ENCODE measurements around the gene CCDC124.
"Not testable (repeated sequence)": the region's sequence is repeated elsewhere in the genome, so short reads cannot be mapped to it uniquely, and the experiment has no call there.

The CCDC124 gene, protein sequence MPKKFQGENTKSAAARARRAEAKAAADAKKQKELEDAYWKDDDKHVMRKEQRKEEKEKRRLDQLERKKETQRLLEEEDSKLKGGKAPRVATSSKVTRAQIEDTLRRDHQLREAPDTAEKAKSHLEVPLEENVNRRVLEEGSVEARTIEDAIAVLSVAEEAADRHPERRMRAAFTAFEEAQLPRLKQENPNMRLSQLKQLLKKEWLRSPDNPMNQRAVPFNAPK

DNA sequence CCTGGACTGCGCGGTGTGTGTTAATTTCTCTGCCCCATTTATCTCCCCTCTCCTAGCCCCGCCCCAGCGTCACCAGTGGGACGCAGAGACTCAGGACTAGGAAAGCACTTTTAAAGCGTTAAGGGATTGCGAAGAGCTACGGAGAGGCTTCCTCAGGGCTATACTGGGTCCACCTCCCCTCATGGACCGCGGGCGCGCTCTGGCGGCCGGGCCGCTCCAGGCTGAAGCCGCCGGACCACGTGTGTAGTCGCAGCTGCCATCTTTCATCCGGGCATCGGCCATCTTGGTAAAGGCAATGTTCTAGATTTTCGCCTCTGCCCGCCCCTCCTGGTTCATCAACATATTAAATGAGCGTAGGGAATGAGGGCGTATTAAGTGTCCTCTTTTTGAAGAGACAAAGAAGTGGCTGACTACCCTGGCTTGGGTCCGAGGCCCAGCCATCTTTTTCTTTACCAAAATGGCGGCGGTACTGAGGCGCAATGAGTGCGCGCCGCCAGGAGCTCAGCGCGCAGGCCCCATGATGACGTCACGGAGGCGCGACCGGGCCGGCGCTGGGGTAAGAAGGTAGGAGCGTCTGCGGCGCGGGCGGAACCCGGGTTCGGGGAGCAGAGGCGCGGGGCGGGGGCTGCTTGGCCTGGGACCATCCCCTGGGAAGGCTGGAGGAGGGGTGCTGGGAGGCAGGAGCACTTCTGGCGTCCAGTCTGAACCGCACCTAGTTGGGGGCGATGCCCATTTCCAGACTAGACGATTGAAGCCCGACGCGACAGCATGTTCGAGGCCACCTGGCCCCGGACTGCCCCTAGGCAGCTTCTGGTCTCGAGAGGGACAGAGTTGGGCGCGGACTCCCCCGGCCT is at the start of gene CCDC124:
Gene CCDC124, plus strand, starts transcription at position 531 of the 854 bp plus-strand sequence. CDS start 3,406 bp downstream, outside the sequence.
- peak; percentile 84 for DNase-seq (ENCODE audit: low read depth)

DNA sequence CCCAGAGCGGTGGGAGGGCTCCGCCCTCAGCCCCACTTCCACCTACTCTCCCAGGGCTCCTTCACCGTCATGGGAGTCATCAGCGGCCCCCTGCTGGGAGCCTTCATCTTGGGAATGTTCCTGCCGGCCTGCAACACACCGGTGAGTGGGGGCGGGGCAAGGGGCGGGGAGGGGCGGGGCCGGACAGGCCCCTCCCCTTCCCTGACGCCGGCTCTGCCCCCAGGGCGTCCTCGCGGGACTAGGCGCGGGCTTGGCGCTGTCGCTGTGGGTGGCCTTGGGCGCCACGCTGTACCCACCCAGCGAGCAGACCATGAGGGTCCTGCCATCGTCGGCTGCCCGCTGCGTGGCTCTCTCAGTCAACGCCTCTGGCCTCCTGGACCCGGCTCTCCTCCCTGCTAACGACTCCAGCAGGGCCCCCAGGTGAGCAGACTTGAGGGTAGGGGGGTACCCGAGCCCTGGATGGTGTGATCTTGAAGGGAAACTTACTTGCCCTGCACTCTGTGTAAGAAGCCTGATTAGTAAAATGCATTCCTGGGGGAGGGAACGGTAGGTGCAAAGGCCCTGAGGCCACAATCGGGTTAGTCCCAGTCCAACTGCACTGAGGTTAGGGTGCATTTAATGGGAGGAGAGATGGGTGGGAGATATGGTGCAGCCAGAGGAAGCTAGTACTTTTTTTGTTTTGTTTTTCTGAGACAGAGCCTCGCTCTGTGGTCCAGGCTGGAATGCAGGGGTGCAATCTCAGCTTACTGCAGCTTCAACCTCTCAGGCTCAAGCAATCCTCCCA is 49.0 kb upstream of the CCDC124 start:
- DNase-seq (ENCODE audit: low read depth) = no peak

DNA sequence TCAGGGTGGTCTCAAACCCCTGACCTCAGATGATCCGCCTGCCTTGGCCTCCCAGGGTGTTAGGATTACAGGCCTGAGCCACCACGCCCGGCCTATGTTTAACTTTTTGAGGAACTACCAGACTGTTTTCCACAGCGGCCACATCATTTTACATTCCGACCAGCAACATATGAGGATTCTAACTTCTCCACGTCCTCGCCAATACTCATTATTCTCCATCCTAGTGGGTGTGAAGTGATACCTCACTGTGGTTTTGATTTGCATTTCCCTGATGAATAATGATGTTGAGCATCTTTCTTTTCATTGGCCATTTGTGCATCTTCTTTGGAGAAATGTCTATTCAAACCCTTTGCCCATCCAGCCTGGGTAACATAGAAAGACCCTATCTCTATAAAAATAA is 46.3 kb upstream of the CCDC124 start:
- no peak for DNase-seq (ENCODE audit: low read depth)

DNA sequence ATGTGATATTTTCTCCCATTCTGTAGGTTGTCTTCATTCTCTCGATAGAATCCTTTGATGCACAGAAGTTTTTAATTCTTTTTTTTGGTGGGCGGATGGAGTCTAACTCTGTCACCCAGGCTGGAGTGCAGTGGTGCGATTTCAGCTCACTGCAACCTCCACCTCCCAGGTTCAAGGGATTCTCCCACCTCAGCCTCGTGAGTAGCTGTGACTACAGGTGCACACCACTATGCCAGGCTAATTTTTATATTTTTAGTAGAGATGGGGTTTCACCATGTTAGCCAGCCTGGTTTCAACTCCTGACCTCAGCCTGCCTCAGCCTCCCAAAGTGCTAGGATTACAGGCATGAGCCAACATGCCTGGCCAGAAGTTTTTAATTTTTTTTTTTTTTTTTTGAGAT is 45.6 kb upstream of the CCDC124 start:
- DNase-seq (ENCODE audit: low read depth) = not testable (repeated sequence)

DNA sequence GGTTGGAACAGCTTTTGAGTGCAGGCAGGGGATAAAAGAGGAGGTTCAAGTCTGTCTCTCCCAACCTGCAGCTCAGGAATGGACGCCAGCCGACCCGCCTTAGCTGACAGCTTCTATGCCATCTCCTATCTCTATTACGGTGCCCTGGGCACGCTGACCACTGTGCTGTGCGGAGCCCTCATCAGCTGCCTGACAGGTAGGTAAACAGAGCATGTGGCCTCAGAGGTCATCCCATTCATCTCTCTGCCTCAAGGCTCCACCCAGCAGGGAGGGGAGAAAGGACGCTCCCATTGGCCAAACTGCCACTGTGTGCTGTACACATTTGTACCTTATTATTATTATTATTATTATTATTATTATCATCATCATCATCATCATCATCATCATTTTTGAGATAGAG is 44.6 kb upstream of the CCDC124 start:
- no peak for DNase-seq (ENCODE audit: low read depth)

DNA sequence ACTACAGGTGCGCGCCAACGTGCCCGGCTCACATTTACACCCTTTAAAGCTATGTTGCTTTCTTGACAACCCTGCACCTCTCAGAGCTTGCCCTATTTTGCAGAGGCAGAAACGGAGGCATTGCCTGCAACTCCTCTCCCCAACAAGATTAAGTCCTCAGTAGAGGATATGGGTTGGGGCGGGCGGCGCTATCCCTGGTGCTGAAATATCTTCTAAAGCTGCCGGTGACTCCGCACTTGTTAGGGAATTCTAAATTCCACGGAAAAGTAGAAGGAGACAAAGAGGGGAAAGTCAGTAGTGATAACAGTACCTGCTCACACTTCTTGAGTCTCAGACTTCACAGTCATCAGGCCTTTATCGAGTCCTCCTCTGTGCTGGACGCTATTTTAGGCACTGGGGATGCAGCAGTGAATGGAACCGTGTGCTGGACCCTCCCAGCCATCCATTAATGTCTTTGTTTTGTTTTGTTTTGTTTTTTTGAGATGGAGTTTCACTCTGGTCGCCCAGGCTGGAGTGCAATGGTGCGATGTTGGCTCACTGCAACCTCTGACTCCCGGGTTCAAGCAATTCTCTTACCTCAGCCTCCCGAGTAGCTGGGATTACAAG is 43.1 kb upstream of the CCDC124 start:
- DNase-seq (ENCODE audit: low read depth) = no peak

DNA sequence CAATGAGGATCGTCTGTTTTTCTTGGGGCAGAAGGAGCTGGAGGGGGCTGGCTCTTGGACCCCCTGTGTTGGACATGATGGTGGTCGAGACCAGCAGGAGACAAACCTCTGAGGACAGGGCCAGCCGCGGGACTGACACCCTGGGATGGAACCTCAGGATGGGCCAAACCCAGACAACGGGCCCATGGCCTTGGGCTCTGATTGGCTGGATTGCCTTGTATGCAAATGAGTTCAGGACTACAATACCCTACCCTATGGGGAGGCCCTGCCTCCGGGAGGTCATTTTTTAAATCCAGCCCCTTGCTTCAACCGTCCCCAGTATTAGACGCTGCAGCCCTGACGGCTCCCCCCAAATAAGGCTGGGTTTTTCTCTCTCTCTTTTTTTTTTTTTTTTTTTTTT is 39.0 kb upstream of the CCDC124 start:
- no peak for DNase-seq (ENCODE audit: low read depth)

DNA sequence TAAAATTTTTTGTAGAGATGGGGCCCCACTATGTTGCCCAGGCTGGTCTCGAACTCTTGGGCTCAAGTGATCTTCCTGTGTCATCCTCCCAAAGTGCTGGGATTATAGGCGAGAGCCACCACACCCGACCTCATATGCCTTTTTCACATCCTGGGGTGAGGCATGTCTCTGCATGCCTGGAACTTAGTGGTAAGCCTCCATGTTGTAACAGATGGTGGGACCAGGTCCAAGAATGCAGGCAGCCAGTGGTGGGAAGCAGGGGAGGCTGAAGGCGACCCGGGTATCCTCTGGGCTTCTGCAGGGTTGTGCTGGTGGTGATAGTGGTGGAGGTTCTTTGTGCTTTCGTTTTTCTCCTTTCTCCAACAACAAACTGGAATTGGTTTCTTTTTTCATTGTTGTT is 30.1 kb upstream of the CCDC124 start:
- DNase-seq (ENCODE audit: low read depth) = no peak

DNA sequence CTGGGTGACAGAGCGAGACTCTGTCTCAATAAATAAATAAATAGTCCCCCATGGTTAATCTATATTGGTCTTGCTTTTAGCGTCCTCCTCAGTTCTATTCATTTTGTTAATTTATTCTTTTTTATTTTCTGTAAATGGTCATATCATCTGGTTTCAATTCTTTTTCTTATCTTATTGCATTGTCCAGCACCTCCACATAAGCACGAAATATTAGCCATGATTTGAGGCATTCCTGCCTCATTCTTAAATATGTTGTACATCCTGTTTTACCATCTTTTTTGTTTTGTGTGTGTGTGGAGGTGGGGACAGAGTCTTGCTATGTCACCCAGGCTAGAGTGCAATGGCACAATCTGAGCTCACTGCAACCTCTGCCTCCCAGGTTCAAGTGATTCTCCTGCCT is 24.6 kb upstream of the CCDC124 start:
- no peak for DNase-seq (ENCODE audit: low read depth)

DNA sequence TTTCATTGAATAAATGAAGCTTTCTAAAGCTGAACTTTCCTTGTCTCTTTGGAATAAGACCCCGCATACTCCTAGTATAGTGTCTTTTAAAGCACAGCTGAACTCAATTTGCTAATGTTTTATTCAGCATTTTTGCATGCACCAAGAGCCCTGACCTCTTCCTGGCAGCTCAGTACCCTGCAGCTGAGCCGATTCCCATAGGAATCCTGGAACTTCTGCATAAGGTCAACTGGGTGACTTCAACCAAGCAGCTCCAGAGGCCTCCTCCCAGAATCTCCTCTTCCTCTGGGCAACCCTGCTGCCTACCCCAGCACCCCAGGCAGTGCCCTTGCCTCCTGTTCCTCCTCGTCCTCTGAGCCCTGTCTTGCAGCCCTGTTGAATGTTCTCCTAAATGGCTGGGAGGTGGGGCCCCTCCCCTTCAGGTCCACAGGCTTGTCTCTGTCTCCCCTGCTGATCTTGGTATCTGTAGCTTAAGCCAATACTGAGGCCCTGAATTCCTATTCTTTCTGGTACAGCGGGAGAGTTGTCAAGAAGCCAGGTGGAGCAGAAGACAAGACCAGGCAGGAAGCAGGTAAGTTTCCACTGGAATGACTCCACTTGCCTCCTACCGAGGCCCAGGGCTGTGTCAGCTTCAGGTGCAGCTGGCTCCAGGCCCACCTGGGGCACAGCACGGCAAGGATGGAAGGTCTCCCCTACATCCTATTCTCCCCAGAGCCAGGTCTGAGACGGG is 23.6 kb upstream of the CCDC124 start:
- DNase-seq (ENCODE audit: low read depth) = no peak

DNA sequence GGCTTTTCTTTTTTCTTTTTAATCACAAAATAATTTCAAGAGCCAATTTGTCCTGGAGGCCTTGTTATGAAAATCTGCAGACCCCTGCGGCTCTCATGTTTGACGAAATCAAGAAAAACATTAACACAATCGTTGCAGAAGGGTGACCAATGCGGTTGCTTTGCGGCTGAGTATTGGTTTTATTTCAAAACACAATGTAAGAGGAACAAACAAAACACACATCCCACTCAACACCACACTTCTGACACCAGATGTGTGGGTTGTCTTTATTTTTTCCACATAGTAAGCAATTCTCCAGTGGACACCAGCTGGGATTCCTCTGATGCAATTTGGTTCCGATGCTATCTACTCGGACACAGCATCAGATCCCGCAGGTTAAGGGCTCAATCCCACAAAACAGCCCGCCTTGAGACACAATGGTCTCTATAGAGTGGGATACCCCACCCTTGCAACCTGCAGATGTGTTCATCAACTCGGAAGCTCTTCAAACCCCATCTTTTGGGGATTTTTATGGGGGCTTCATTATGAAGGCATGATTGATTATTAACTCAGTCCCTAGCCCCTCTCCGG is 21.9 kb upstream of the CCDC124 start:
- DNase-seq (ENCODE audit: low read depth) = no peak

DNA sequence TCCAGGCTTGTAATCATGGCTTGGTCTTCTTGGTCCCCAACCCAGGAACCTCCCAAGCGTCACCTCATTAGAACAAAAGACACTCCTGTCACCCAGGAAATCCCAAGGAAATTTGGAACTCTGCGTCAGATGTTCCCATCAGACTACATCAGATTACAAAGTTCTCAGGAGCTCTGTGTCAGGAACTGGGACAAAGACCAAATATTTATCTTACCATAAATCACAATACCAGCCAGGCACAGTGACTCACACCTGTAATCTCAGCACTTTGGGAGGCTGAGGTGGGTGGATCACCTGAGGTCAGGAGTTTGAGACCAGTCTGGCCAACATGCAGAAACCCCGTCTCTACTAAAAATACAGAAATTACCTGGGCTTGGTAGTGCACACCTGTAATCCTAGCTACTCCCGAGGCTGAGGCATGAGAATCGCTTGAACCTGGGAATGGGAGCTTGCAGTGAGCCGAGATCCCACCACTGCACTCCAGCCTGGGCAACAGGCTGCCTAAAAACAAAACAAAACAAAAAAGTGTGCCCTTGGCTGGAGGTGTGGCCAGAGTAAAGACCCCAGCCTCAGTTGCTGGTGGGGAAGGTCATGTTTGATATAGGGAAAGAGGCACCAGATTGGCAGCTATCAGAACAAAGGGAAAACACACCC is 16.7 kb upstream of the CCDC124 start:
- DNase-seq (ENCODE audit: low read depth) = no peak

DNA sequence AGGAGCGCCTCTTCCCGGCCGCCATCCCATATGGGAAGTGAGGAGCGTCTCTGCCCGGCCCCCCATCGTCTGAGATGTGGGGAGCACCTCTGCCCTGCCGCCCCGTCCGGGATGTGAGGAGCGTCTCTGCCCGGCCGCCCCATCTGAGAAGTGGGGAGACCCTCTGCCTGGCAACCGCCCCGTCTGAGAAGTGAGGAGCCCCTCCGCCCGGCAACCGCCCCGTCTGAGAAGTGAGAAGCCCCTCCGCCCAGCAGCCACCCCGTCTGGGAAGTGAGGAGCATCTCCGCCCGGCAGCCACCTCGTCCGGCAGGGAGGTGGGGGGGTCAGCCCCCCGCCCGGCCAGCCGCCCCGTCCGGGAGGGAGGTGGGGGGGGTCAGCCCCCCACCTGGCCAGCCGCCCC is 14.7 kb upstream of the CCDC124 start:
- not testable (repeated sequence) for DNase-seq (ENCODE audit: low read depth)

DNA sequence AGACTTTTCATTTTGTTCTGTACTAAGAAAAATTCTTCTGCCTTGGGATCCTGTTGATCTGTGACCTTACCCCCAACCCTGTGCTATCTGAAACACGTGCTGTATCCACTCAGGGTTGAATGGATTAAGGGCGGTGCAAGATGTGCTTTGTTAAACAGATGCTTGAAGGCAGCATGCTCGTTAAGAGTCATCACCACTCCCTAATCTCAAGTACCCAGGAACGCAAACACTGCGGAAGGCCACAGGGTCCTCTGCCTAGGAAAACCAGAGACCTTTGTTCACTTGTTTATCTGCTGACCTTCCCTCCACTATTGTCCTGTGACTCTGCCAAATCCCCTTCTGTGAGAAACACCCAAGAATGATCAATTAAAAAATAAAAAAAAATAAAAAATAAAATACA is 13.7 kb upstream of the CCDC124 start:
- DNase-seq (ENCODE audit: low read depth) = not testable (repeated sequence)

DNA sequence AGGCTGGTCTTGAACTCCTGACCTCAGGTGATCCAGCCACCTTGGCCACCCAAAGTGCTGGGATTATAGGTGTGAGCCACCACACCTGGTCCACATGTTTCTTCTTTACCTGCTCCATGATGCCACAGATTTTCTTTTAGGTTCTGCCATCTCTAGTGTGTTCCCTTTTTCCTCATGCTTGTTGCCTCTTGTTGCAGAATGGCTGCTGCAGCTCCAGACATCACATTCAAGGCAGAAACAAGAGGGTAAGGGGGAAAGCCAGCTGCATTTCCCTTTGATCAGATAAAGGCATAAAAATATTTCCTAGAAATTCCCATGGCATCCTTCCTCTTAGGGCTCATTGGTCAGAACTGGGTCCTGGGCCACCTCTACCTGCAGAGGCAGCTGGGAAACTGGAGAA is 12.3 kb upstream of the CCDC124 start:
- DNase-seq (ENCODE audit: low read depth) = no peak

DNA sequence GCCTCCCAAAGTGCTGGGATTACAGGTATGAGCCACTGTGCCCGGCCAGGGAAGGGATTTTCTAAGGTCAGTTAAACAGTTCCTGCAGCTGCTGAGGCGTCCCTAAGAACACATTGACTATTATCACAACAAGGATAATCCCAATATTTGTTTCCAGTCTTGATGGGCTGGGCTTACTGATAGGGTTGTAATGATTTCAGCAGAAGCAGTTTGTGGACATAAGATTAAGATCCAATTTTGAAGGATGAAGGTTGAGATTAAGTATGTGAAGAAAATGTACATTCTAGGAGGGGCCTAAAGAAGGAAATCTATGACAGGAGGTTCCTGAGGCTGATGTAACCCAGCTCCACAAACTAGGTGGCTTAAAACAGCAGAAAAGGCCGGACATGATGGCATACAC is 10.7 kb upstream of the CCDC124 start:
- DNase-seq (ENCODE audit: low read depth) = no peak

DNA sequence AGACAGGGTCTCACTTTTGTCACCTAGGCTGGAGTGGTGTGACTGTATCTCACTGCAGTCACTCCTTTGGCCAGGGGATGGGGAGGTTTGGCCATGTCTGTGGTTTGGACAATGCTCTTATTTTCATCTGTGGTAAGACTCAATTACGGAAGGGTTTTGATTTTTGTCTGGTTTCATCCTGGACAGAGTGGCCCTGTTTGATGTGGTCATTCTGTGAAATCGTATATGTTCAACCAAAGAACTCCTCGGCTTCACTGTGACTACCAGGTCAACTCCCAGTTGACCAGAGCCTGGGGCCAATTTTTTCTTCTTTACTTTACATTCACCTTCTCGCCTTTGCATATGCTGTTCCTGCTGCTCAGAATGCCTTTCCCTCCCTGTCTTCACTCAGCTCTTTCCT is 6.8 kb upstream of the CCDC124 start:
- DNase-seq (ENCODE audit: low read depth) = no peak

DNA sequence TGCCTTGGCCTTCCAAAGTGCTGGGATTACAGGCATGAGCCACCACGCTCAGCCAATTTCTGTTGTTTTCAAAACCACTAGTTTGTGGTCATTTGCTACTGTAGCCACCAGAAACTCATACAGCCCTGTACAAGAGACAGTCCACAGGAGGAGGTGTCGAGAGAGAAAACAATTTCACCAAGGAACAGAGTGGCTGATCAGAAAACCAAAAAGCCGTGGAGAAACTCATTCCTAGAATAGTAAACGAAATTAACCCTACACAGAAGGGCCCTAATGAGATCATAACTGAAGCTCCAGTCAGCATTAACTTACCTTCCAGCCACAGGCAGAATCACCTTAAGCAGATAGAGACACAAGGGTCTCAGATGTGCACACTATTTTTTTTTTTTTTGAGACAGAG is 3.8 kb upstream of the CCDC124 start:
- no peak for DNase-seq (ENCODE audit: low read depth)

DNA sequence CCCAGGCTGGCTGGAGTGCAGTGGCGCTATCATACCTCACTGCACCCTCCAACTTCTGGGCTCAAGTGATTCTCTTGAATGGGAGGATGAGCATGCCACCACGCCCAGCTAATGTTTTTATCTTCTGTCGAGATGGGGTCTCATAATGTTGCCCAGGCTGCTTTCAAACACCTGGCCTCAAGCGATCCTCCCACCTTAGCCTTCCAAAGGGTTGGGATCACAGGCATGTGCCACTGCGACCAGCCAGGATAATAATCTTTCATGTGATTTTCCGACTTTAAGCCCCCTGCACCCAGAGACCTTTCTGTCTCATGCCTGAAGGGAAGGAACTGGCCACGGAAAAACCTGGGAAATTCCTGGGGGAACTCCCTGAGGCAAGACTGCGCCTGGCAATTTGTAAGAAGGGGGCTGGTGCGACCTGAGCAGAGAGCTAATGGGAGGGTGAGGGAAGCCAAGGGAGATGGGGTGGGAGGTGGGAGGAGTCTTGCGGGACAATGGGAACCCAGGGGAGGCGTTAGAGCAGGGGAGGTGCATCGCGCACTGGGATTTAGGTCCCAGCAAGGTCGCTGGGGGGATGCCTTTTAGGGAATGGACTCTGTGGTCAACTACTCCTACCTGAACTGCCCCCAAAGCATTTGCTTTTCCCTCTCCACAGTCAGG is 1.2 kb upstream of the CCDC124 start:
- DNase-seq (ENCODE audit: low read depth) = no peak

DNA sequence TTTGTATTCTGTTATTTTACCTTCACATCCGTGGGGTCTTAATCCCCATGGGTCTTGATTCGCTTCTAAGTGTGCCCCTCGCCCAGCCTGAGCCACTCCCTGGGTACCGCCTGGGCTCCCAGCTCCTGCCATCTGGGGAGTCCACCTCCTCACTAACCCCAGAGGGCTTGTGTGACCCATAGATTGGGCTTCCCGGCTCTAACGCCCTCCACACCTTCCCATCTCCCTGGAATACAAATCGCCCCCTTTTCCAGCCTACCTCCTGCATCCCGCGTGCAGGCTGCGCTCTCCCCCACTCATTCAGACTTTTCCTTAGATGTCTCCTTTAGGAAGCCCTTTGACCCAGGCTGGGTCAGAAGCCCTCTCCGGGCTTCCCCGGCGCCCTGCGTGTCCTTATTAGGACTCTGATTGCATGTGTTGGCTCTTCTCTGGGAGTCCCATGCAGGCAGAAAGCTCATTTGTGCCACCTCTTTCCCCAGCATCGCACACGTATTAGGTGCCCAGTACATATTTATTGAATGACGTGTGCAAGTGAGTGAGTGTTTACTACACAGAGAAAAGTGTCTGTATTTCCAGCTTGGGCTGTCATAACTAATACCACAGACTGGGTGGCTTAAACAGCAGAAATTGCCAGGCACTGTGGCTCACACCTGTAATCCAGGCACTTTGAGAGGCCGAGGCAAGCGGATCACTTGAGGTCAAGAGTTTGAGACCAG is 757 bp downstream of the CCDC124 start:
- DNase-seq (ENCODE audit: low read depth) = no peak

All from T-helper 22 cell (primary cell).